Embryonic facial prominence (tissue), 1 donor: Measurements from ENCODE around the gene TRAF7.

Source experiments
- DNase-seq: peaks from one replicate; pipeline ENCODE4 v3.0.0-alpha.2; 2016; ENCODE audit errors: extremely low spot score

The TRAF7 gene

DNA sequence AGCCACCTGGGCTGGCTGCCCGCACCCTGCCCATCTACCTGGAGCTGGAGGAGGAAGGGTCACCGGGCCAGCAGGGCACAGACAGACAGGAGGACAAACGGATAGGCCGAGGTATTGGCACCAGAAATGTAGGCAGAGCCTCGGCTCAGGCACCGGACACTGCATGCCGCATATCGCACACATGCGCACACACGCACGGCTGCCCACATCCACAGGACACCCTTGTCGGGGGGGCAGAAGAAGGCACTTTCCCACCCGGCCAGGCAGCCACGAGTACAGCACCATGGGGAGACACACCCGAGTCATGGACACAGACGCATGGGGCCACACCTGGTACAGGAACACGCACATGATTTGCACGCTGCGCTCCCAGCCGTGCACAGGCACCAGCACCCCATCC lies 26.4 kb downstream of the TRAF7 start:
- no peak for DNase-seq

DNA sequence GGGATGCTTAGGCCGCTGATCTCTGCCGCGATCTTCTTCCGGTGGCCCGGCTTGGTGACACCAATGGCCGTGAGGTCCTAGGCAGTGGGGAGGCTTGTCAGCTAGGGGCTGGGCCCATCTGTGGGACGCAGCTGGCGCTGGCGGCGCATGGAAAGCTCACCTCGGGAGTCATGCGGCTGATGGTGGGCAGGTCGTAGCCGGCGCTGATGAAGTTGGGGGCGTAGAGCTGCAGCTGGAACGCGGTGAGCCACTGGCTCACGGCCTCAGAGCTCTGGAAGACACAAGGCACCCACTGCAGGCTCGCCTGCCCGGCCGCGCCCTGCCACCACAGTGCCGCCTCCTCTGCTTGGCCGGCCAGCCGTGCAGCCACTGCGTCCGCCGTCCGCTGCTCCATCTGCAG lies 28.1 kb downstream of the TRAF7 start:
- DNase-seq, result no peak

DNA sequence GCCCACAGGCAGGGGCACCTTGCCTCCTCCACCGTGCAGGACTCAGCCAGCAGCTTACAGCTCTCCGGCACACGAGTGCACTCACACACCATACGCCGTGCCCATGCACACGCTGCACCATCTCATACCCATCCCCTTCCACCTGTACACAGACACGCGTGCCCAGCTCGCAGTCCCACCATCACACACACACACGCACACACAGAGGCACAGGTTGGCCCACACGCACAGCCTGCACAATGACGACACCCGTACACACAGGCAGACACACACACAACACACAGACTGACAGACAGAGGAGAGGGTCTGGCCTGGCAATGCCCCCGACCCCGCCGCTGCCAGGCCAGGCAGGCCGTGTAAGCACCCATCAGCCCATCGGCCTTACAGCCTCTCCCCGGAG lies 28.8 kb downstream of the TRAF7 start:
- no peak for DNase-seq

DNA sequence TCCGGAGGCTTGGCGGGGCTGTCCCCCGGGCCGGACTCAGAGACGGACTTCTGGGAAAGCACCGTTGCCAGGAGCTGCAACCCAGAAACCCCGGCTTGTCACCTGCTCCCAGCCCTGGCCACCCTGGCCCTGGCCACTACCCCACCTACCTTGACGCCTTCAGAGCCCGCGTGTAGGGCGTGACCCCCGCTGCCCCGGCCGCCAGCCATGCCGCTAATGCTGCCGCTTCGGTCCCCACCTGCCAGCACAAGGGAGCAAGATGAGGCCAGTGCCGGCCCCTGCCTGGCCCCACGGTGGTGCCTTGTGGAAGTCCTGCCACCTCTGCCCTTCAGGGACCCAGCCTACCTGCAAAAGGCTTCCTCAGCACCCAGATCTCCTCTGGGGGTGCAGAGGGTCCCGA lies 29.4 kb downstream of the TRAF7 start:
- no peak for DNase-seq

DNA sequence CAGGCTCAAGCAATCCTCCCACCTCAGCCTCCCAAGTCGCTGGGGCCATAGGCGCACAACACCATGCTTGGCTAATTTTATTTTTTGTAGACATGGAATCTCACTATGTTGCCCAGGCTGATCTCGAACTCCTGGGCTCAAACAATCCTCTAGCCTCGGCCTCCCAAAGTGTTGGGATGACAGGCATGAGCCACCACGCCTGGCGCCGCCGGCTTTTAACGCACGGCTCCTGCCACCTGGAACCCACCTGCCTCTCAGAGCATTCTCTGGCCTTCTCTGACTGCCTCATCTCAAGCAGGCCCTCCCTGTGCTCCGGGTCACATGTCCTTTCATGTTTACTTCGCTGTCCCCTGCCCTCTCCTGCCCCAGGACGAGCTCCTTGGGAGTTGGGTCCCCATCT lies 30.5 kb downstream of the TRAF7 start:
- no peak for DNase-seq

DNA sequence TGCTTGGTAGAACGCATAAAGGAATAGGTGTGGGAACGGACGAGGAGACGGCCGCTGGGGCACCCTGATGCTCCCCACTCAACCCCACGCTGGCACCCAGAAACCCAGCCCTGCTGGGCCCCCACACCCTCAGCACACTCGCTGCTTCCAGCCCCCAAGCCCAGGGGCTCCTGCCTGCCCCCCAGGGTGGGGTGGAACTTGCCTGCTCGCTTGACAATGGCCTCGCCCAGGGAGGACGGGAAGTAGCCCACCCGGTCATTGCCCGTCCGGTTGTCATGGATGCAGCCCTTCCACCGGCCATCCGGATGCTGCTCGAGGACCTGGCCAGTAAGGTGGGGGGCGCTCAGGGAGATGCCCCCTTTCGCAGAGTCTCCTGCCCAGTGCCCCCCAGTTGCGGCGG lies 30.9 kb downstream of the TRAF7 start:
- DNase-seq, result no peak

DNA sequence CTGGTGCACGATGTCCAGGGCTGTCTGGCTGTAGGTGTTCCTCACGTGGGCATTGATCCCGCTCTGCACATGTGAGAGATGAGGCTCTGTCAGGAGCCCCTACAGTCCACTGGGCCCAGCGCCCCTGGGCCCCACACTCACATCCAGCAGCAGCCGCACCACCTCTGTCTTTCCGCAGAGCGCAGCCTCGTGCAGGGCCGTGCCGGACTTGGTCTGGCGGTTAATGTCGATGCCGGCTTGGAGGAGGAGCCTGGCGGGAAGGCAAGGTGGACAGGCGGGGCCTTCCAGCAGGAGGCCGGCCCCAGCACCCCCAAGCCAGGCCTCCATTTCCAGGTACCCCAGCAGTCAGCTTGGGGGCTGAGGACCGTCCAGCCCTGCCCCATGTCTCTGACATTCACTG lies 31.6 kb downstream of the TRAF7 start:
- DNase-seq, result no peak

DNA sequence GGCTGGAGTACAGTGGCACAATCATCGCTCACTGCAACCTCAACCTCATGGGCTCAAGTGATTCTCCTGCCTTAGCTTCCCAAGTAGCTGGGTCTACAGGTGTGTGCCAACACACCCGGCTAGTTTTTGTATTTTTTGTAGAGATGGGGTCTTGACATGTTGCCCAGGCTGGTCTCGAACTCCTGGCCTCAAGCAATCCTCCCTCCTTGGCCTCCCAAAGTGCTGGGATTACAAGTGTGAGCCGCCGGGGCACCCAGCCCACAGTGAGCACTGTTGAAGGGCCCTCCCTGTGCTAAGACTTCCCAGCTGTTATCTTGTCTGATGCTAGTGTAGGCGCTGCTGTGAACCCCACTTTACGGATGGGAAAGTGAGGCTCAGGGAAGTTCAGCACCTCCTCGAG lies 32.8 kb downstream of the TRAF7 start:
- DNase-seq, result no peak

DNA sequence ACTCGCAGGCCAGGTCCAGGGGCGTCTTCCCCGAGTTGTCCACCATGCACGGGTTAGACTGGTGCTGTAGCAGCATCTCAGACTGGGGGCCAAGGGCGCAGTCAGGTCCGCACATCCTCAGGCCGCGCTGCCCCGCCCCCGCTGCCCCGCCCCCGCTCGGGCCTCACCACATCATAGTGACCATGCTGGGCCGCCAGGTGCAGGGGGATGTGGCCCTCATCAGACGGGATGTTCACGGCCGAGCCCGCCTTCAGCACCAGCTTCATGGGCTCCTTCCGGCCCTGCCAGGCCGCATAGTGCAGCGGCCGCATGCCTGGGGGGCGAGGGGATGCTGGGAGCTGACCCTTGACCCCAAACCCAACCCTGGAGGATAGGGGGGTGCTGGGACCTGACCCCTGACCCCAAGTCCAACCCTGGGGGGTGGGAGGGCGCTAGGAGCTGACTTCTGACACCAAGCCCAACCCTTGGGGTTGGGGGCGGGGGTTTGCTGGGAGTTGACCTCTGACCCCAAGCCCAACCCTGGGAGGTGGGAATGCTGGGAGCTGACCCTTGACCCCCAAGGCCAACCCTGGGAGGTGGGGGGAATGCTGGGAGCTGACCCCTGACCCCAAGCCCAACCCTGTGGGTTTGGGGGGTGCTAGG lies 33.8 kb downstream of the TRAF7 start:
- DNase-seq, result no peak

DNA sequence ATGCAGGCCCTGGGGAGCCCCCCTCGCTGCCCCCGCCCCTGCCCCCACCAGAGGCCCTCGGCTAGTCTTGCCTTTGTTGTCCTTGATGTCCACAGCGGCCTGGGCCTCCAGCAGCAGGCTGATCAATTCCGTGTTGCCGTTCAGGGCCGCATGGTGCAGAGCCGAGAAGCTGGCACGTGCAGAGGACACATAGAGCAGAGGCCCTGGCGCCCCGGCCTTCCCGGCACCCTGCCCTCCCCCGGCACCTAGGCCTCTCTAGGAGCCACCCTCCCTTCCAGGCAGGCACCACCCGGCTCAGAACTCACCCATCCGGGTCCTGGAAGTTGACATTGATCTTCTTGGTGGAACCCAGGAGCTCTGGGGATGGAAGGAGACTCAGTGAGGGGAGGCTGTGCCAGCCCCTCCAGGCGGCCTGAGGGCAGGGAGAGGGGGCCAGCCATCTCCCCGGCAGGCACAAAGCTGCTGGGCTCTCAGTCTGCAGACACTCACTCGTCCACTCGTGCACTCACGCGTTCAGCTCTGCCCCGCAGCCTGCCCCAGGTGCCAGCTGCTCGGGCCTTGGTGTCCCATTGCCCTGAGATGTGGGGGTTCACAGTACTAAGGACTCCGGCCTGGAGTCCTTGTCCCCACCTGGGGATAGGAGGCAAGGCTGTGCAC lies 34.5 kb downstream of the TRAF7 start:
- DNase-seq, result no peak

DNA sequence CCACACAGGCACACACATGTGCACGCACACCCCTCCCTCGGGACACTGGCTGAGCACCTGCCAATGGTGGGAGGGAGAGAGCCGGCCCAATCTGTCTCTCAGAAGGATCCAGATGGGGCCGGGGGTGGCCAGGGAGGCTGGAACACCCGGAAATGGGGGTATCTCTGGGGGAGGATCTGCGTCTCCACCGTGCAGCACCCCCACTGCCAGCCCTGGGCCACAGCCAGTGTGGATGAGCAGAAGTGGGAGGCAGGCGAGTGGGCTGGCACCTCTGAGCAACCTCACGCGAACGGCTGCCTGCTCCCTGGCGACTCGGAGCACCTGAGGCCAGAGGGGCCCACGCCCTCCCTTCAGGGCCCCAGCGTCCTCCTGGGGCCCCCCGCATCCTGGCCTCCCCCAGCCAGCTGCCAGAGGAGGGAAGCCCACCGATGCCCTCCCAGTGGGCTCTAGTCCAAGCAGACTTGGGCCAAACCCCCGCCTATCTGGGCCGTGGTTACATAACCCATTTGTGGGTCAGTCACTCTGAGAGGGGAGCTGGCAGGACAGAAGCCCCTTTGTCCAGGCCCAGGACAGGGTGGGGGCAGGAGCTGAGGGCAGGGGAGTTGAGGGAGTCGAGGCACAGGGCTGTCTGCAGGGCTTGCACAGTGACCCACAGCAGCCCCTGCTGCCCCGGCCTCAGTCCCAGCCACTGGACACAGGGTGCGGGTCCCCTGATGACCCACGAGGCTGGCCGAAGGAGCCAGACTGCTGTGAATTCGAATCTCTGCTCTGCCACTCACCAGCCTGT lies 35.3 kb downstream of the TRAF7 start:
- no peak for DNase-seq

DNA sequence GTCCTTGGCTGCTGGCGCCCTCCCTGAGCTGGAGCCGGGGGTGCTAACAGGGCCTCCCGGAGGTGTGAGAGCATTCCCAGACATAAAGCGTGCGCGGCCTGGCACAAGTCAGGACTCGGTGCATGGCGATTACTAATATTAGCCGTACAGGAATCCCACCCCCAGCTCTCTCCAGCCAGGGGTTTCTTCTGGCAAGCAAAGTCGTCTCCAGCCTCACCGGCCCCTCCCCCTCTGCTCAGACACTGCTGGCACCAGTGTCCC lies 35.8 kb downstream of the TRAF7 start:
- no peak for DNase-seq

DNA sequence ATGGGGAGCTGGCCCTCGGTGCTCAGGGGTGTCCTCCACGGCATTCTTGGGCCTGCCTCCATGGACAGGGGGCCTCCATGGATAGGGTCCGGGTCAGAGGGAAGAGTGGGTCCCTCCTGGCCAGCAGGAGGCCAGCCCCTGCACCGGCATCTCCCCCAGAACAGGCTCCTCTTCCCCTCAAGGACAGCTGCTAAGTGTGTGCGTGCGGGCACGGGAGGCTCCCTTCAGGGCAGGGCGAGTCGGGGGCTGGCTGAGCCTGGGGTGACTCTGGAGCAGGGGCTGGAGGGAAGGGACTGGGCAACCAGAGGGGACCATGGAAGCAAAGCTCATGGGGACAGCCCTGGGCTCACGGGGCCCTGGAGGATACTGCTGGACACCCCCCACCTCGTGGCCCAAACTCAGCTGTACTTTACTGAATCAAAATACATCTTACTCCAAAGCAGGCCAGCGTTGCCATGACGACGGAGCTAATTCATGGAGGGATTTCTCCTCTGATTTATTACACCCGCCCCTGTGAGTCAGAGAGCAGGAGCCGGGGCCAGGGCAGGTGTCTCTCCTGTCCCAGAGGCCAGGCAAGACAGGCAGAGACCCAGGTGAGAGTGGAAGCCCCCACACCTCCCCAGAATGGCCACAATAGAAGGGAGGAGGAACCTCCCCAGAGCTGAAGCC lies 38.7 kb downstream of the TRAF7 start:
- DNase-seq, result no peak

DNA sequence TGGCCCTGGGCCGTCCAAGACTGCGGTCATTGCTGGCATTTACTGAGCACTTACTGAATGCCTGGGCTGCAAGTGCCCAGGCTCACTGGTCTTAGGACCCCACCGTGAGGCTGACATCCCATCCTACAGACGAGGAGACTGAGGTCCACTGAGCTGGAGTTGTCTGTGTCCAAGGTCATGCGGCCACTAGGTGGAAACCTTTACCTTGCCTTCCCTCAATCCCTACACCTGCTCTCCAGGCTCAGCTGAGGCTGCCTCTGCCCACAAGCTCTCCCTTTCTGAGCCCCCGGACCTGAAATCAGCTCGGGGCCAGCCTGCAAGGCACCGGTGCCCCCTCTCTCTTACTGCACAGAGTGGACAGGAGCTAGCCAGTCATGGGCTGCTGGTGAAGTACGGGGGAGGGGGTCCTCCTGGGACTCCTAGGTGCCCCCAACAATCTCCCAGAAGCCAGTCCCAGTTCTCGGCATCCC lies 39.3 kb downstream of the TRAF7 start:
- no peak for DNase-seq

DNA sequence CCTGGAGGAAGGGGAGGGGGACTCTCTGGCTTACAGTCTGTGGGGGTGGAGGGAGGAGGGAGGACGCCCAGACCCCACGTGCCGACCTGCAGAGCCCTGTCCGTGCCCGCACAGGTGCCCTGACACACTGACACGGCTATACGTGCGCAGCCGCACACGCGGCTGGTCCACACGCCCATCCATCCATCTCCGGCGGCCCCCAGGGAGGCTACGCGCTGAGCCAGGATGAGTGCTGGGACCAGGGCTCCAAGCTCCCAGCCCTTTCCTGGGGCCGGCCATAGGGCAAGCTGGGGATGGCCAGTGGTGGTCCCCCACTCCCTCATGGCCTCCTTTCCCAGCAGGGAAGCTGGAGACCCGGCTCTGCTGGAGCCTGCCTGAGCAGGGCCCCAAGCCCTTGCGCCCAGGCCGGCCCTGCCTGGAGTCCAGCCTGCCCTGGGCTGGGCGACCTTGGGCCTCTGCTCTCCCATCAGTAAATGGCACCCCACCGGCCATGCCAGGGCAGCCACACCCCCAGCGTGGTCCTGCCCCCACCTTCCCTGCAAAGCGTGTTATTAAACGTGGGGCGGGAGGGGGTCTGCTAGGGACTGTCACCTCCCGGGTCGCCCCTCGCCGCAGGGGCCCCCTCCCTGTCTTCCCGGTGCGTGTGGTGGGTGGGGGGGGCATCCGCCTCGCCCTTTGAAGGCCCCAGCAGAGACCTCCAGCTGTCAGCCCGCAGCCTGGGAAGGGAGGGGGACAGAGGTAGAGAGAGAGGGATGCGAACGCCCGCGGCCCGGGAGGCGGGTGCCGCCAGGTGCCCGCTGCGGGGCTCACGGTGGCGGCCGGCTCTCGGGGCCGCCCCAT lies 40.0 kb downstream of the TRAF7 start:
- no peak for DNase-seq

DNA sequence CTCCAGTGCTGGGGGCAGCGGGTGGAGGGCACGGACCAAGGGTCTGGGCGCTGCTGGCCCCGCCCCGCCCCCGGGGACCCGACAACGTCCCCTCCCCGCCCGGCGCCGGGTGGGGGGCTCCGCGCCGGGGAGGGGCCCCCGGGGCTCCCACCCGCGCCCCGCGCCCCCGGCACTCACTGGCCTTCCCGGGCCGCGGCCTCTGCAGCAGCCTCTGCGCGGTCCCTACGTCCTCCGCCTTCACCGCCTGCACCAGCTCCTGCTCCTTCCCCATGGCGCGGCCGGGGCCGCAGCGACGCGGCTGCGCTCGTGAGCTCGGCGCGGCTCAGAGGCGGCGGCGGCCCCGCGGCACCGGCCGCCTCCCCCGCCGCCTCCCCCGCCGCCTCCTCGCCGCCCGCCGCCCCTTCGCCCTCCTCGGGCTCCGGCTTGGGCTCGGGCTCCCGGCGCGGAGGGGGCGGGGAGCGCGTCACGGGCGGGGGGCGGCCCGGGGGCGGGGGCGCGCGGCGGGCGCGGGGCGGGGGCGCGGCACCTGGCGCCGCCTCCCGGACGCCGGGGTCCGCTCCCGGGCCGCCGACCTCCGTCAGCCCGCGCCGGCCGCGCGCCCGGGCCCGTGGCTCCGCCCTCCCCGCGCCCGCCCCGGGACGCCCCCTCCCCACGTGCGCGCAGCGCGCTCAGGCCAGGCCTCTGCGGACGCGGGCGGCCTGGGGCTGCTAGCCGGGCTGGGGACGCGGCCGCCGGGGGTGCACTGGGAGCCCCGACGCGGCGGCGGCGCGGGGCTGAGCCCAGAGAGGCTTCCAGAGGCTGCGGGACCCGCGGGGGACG lies 40.8 kb downstream of the TRAF7 start, which contains the start of gene CASKIN1:
Gene CASKIN1 (minus strand): TSS at position 444 of the 819 bp plus-strand sequence. CDS start 173 bp downstream, at position 271.
- DNase-seq, result no peak

DNA sequence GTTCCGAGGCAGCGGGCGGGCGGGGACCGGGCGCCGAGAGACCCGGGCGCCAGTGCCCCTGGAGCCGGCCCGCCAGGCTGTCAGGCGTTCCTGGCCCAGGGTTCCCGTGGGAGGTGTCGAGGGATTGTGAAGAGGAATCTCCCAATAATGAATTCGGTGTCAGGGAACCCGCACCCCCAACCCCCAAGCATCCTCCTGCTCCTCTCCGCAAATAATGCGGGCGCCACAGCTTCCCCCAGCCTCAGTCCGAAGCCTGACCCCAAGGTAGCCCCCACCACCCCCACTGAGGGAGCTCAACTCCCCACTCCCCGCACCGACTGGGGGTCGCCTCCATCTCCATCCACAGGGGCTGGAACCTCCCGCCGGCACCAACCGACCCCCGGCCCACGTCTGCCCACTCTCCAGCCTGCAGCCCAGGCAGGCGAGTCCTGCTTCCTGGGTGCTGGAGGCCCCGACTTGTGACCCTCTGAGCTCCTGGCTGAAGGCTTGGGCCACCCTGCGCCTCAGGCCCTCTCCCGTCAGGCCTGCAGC lies 41.5 kb downstream of the TRAF7 start:
- DNase-seq, result no peak

DNA sequence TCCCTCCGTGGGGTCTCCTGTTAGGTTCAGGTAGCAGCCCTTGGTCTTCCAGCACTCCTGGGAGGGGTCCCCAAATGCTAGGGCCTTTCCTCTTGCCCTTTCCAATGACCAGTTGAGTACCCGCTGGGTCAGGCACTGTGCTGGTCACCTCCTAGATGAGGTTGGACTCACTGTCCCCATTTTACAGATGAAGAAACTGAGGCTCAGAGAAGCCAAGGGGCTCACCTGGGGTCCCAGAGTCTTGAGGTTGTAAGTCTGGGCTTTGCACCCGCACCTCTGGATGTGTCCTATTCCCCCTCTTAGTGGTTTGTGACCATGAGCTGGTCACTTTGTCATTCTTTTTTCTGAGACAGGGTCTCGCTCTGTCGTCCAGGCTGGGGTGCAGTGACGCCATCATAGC lies 42.2 kb downstream of the TRAF7 start:
- DNase-seq, result no peak

DNA sequence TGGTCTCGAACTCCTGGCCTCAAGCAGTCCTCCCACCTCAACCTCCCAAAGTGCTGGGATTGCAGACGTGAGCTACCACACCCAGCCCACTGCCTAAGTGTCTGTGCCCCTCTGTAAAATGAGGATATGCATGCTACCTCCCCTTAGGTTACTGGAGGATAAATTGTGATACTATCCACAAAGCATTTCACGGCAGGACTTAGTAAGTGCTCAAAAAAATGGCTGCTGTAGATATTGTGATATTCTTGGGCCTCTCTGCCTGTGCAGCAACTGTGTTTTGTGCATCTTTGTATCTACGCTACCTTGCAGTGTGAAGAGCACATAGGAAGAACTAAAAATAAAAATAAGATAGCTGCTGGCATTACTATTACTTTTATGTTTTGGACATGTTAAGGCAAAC lies 42.7 kb downstream of the TRAF7 start:
- DNase-seq, result no peak

DNA sequence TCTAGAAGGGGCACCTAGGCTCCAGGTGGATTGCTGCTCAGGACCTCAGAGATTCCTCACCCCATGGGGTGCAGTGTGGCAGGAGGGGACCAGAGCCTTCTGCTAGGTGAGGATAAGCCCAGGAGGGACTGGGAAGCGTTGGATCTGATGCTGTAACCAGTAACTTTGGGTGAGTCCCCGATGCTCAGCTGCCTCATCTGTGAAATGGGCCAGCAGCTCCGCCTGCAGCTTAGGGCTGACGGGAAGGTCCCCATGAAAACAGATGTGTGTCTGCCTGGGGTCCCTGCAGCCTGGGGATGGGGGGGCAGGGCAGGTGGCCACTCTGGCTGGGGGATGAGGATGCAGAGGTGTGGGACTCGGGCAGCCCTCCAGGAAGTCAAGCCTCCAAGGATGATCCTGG lies 43.5 kb downstream of the TRAF7 start:
- no peak for DNase-seq
